Medulla oblongata (tissue), 1 donor: ENCODE results near the gene CNST.
"Not testable (repeated sequence)": the region's sequence is repeated elsewhere in the genome, so short reads cannot be mapped to it uniquely, and the experiment has no call there.

Experiments used
- DNase-seq: peaks from one replicate; pipeline ENCODE4 v3.0.0-alpha.2; 2015; ENCODE audit errors: extremely low spot score

The CNST gene

GRCh38 chr1:246559310-246559709 lies 6.9 kb upstream of the CNST start:
- DNase-seq: no peak

GRCh38 chr1:246560833-246561232 lies 5.4 kb upstream of the CNST start:
- DNase-seq: not testable (repeated sequence)

GRCh38 chr1:246564839-246565750 lies 1.2 kb upstream of the CNST start:
- no peak for DNase-seq

GRCh38 chr1:246565751-246566127 lies 517 bp upstream of the CNST start:
- no peak for DNase-seq

- peak; percentile 40 for DNase-seq
Measured at GRCh38 chr1:246566813-246567645, 773 bp downstream of the CNST start.

- no peak for DNase-seq
Measured at GRCh38 chr1:246567646-246568235, 1.5 kb downstream of the CNST start.

GRCh38 chr1:246569248-246570238 lies 3.3 kb downstream of the CNST start:
- no peak for DNase-seq

GRCh38 chr1:246571309-246571708 lies 5.1 kb downstream of the CNST start:
- peak; percentile 12 for DNase-seq

GRCh38 chr1:246571953-246572352 lies 5.7 kb downstream of the CNST start:
- DNase-seq: no peak

- DNase-seq: no peak
Measured at GRCh38 chr1:246572785-246573184, 6.5 kb downstream of the CNST start.

- no peak for DNase-seq
Measured at GRCh38 chr1:246573491-246573890, 7.2 kb downstream of the CNST start.

- no peak for DNase-seq
Measured at GRCh38 chr1:246576709-246577032, 10.4 kb downstream of the CNST start.

- no peak for DNase-seq
Measured at GRCh38 chr1:246577082-246577719, 10.9 kb downstream of the CNST start.

GRCh38 chr1:246577720-246578106 lies 11.5 kb downstream of the CNST start:
- DNase-seq: no peak

- peak; percentile 10 for DNase-seq
Measured at GRCh38 chr1:246579818-246580217, 13.6 kb downstream of the CNST start.

- no peak for DNase-seq
Measured at GRCh38 chr1:246580497-246581370, 14.5 kb downstream of the CNST start.

GRCh38 chr1:246582301-246583055 lies 16.2 kb downstream of the CNST start:
- DNase-seq: no peak

- no peak for DNase-seq
Measured at GRCh38 chr1:246583056-246583440, 16.8 kb downstream of the CNST start.
